GM23338 (cell line): ENCODE measurements around the gene KDSR.

ENCODE experiments used
- EZH2phosphoT487 ChIP-seq: fragments of 200-600 bp; sonication (generic); IDR thresholded peaks from one replicate; pipeline ENCODE4 v1.8.1; 2018; ENCODE audit warnings: antibody characterized with exemption; ENCODE audit not compliant: unreplicated experiment
- TF ChIP-seq, protein P1 (sequence below), 2 experiments: fragments of 200-600 bp in 1 of 2; sonication (generic) in 1 of 2; conservative IDR thresholded peaks; 2 replicates each; pipeline versions ENCODE4 v1.5.1 to v1.6.1; 2016 to 2017; ENCODE audit warnings: antibody characterized with exemption in 2 of 2, low read depth in 2 of 2, mild to moderate bottlenecking in 2 of 2, moderate library complexity in 1 of 2

DNA sequence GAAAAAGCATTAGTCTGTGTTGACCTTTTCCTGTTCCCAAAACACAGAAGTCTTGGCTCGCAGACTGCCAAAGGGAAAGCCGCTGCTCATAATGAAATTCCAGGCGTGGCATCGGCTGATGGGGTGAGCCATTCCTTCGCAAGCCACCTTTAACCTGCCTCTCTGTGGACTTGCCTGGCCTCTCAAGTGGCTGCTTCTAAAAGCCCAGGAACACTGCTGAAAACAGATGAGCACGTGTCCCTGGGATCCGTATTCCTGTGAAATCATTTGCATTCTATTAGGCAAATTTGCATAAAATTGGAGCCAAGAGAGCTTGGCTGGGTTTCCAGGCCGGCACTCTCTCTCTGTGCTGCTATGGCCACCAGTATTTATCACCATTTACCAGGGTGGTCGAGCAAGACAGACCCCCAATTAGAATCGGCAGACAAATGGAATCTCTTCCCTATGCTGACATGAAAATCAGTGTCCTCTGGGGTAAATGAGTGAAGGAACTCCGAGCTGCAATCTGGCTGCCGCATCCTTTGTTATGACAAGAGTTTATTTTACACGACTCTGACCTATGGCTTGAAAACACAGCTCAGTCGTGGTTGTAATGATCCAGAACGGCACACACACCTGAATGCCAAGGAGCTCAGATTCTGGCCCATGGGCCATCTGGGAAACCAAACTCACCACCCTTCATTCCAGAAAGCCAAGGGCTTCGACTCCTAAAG is 69.2 kb downstream of the KDSR start:
- TF ChIP-seq, protein P1, sequence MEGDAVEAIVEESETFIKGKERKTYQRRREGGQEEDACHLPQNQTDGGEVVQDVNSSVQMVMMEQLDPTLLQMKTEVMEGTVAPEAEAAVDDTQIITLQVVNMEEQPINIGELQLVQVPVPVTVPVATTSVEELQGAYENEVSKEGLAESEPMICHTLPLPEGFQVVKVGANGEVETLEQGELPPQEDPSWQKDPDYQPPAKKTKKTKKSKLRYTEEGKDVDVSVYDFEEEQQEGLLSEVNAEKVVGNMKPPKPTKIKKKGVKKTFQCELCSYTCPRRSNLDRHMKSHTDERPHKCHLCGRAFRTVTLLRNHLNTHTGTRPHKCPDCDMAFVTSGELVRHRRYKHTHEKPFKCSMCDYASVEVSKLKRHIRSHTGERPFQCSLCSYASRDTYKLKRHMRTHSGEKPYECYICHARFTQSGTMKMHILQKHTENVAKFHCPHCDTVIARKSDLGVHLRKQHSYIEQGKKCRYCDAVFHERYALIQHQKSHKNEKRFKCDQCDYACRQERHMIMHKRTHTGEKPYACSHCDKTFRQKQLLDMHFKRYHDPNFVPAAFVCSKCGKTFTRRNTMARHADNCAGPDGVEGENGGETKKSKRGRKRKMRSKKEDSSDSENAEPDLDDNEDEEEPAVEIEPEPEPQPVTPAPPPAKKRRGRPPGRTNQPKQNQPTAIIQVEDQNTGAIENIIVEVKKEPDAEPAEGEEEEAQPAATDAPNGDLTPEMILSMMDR (conservative IDR thresholded peaks at IDR 0.05; ENCODE audit: low read depth in 2 of 2) = no peak
- TF ChIP-seq EZH2phosphoT487 = no peak
